Mononuclear cell (primary cell): ENCODE results near the gene EFCAB11. TPM values are rescaled to one million over a fixed set of nuclear protein-coding genes. Genes with fewer than 3 reads are reported as not detected.

Experiments
- H3K27me3 ChIP-seq: 2 replicates; pipeline ENCODE4 v1.6.0; 2011; ENCODE audit warnings: low read length, control low read depth; ENCODE audit not compliant: insufficient read depth
- H3K4me1 ChIP-seq: 2 replicates; pipeline ENCODE4 v1.5.1; 2011; ENCODE audit warnings: mild to moderate bottlenecking, low read length, control low read depth; ENCODE audit not compliant: insufficient read depth
- H3K4me3 ChIP-seq: 2 replicates; pipeline ENCODE4 v1.5.1; 2011; ENCODE audit warnings: mild to moderate bottlenecking, low read length, moderate library complexity
- H3K9me3 ChIP-seq: 2 replicates; pipeline ENCODE4 v1.5.1; 2011; ENCODE audit warnings: low read depth, mild to moderate bottlenecking, control low read depth, low read length
- total RNA-seq: library from RNA; depleted of rRNA; stranded (reverse); fragments of >200 nt; gene quantifications from one replicate; pipeline ENCODE4 v1.2.3, GENCODE V29; 2012

The EFCAB11 gene
- total RNA-seq, 1 donor = 0.63 TPM

DNA sequence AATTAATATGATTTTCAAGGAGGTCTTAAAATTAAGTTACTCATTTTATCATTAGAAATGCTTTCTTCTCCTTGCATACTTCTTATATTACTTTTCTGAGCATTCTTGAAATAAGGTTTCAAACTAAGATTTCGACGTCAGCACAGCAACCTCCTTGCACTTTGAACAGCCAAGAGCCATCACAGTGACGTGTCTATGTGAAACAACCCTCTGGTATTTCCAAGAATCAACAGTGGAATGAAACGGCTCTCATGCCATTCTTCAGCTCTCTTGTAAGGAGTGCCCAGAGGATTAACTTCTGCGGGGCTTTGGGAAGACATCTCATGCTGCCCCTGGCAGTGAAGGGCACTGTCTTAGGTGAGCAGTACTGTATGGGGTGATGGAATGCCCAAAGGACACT, 109.2 kb downstream of the EFCAB11 start:
- no peaks in the 10 kb centered on the region for H3K4me1 ChIP-seq
- H3K27me3 ChIP-seq = no peaks in the 10 kb centered on the region
- no peak overlapping the region for H3K4me3 ChIP-seq
- H3K9me3 ChIP-seq = no peaks in the 10 kb centered on the region

DNA sequence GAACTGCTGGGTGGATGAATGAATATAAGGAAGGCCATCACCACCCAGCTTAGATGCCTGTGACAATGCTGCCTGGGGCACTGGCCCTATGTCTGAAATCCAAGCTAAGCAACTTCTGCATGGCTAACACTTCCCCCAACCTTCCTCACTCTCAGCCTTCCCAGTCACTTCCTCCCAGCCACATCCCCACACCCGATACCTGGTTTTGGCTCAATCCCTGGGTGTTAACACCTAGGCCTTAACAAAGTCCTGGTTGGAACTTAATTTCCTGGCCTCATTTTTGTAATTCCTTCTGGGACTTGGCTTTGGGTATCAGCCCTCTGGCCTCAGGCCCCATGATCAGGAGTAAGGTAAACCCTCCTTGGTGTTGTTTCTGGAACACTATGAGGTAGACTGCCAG, 110.0 kb downstream of the EFCAB11 start:
- Histone ChIP-seq H3K4me3 (no peak overlapping the region), H3K9me3 (no peaks in the 10 kb centered on the region), H3K4me1 (no peaks in the 10 kb centered on the region), H3K27me3 (no peaks in the 10 kb centered on the region)

DNA sequence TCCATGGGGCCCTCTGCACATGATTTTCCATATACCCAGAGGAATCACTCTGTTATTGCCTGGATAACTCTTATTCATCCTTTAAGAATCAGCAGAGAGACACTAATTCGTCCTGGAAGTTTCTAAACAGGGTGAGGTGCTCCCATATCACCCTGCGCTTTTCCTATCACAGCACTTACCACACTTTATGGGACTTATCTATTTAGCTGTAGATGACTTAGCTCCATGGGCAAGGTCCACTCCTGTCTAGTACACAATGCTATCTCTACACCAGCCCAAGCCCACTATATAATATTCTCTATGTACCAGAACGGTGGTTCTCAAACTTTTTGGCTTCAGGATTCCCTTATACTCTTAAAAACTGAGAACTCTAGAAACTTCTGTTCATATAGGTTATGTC, 111.7 kb downstream of the EFCAB11 start:
- Histone ChIP-seq H3K4me3 (no peak overlapping the region), H3K4me1 (no peaks in the 10 kb centered on the region), H3K27me3 (no peaks in the 10 kb centered on the region), H3K9me3 (no peaks in the 10 kb centered on the region)

DNA sequence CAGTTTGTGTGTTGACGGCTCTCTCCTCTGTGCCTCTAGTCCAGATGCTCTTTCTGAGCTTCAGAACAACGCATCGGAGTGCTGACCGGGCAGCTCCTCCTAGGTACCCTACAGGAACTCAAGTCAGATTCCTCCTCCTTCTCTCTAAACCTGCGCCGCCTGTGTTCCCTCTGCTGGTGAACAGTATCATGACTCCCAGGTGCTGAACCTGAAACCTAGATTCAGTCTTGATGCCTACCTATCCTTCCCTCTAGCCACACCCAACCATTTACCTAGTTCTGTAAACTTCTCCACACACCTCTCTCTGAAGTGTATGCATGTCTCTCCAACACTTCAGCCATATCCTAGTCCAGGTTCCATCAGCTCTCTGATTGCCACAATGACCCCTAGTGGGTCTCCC, 112.7 kb downstream of the EFCAB11 start:
- H3K9me3 ChIP-seq = no peaks in the 10 kb centered on the region
- no peaks in the 10 kb centered on the region for H3K4me1 ChIP-seq
- no peak overlapping the region for H3K4me3 ChIP-seq
- no peaks in the 10 kb centered on the region for H3K27me3 ChIP-seq

DNA sequence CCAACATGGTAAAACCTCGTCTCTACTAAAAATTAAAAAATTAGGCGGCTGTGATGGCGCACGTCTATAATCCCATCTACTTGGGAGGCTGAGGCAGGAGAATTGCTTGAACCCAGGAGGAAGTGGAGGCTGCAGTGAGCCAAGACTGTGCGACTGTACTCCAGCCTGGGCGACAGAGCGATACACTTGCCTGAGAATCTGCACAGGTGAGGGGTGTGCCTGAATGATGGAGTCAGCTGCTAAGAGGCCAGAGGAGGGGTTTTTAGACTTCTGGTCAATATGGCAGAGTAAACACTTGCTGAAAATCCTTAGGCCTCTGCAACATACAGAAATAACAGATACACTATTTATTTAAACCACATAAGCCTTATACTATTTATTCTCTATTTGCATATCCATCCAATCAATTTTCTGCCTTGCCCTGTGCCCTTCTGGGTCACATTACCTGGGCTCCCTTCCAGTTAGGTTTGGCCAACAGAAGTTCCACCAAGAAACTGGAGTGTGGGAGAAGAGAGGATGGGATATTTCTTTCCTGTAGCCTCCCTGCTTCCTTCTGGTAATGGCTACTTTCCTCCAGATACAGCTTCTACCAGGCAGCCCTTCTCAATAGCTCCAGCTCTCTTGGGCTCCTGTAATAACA, 117.6 kb downstream of the EFCAB11 start:
- H3K27me3 ChIP-seq = no peaks in the 10 kb centered on the region
- H3K9me3 ChIP-seq = no peaks in the 10 kb centered on the region
- H3K4me1 ChIP-seq = no peaks in the 10 kb centered on the region
- H3K4me3 ChIP-seq = no peak overlapping the region

DNA sequence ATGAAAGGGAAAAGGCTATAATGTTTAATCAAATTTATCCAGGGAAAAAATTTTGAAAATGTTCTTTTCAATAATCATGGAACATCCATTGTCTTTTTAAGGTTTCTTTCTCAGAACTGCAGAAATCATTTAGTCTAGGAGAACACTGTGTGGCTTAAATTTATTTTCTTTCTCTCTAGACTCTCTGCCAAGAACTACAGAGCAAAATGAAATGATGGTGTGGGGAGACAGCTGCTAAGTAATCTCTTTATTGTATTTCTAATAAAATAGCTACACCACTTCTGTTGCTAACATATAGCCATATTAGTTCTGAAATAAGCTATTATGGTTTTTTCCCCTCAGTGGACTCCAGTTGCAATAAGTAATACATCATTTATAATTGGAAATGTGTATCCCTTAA, 120.9 kb downstream of the EFCAB11 start:
- H3K4me3 ChIP-seq = no peak overlapping the region

DNA sequence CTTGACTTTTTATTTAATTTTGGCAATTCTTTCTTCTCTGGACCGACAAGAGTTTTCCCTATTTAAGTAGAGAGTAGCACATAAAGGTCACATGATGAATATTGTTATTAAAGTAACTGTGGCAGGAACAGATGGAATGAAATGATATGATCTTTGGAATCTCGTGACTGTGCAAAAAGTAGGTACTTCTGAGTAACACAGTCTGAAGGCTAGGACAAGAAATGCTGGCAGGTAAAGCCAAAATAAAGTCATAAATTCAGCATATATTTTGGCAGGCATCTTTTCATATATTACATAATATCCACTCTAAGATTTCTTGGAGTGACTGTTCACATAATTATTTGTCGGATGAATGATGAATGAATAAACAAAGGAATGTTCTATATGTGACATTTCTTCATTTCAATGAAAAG, 121.4 kb downstream of the EFCAB11 start:
- no peaks in the 10 kb centered on the region for H3K4me1 ChIP-seq

More for the DNA sequence above, 120.9 kb downstream of the EFCAB11 start:
- no peaks in the 10 kb centered on the region for H3K4me1 ChIP-seq
- H3K27me3 ChIP-seq = no peaks in the 10 kb centered on the region
- no peaks in the 10 kb centered on the region for H3K9me3 ChIP-seq

DNA sequence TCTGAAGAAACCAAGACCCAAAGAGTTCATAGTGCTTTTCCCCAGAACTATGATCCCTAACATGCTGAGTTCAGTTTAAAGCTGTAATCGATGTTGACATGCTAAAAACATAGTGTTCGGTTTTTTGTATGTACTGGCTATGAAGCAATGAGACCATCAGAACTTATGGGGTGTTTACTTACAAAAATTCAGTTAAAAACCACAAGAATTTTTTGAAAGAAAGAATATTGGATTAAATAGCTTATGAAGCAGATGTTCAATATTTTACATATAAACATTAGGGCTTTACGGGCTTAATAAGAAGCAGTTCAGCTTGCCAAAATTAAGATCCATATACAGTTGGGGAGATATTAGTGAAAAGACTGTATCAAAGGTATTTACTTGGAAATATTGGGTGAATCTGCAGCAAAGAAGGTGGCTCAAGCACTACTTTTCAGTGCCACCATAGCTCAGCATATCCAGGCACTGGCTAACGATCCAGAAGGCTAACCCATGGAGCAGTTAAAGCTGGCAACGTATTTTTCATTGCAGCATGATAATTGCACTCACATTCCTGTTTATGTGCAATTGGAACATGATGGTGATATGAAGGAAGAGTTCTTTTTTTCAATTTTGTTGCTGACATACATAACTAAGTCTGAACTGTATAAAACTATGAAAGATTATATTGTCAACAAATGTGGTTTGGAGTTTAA, 125.9 kb downstream of the EFCAB11 start:
- Histone ChIP-seq H3K9me3 (peaks cover 7% of the 10 kb centered on the region), H3K4me3 (no peak overlapping the region), H3K27me3 (no peaks in the 10 kb centered on the region), H3K4me1 (peaks cover 5% of the 10 kb centered on the region)

More for the DNA sequence above, 121.4 kb downstream of the EFCAB11 start:
- no peak overlapping the region for H3K4me3 ChIP-seq
- no peaks in the 10 kb centered on the region for H3K9me3 ChIP-seq
- no peaks in the 10 kb centered on the region for H3K27me3 ChIP-seq

DNA sequence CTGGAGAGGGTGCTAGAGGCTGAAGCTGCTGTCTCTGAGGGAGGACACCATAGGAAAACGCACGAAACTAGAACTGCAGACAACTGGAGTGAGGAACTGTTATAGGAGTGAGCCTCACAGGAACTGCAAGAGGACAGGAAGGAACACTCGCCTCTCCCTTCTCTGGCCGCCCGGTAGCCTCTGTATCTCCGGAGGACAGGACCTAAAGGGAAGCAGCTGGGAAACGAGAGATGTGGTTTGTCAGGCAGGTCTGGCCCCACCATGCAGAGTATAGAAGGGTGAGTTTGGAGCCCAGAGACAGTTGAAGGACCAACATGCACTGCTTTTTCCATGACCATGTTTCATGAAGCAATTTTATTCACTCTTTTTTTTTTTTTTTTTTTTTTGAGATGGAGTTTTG, 127.3 kb downstream of the EFCAB11 start:
- H3K4me3 ChIP-seq = no peak overlapping the region
- peaks cover 5% of the 10 kb centered on the region for H3K4me1 ChIP-seq
- no peaks in the 10 kb centered on the region for H3K27me3 ChIP-seq
- H3K9me3 ChIP-seq = peaks cover 16% of the 10 kb centered on the region

DNA sequence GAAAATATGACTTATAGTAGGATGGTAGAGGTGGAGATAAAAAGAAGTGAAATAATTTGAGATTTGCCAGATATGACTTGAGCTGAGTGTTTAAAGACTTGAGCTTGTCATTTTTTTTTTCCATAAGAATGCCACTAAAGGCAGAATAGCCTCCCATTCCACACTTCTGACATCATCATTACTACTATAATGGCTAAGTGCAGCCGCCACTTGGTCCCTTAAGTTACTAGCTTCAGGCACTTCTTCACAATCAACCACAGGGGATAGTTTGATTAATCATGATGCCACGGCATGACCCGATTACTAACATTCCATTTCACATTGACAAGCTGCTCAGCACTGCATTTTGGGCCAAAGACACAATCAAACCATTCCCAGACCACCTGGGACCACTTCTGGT, 127.9 kb downstream of the EFCAB11 start:
- H3K4me3 ChIP-seq = no peak overlapping the region
- H3K9me3 ChIP-seq = peaks cover 16% of the 10 kb centered on the region
- H3K27me3 ChIP-seq = no peaks in the 10 kb centered on the region

DNA sequence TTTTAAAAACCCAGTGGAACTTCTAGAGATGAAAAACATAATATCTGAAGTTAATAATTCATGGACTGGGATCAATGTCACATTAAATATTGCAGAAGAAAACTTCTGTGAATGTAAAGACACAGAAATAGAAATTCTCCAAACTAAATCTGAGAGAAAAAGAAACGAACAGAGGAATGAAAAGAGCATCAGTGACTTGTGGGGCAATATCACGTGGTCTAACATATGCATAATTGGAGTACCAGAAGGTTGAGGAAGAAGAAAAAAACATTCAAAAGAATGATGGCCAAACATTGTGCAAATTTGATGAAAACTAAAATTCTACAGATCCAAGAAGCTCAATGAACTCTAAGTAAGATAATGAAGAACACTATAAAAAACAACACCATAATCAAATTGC, 130.8 kb downstream of the EFCAB11 start:
- no peak overlapping the region for H3K4me3 ChIP-seq
- peaks cover 16% of the 10 kb centered on the region for H3K9me3 ChIP-seq
- H3K4me1 ChIP-seq = peaks cover 5% of the 10 kb centered on the region
- H3K27me3 ChIP-seq = no peaks in the 10 kb centered on the region

More for the DNA sequence above, 127.9 kb downstream of the EFCAB11 start:
- peaks cover 5% of the 10 kb centered on the region for H3K4me1 ChIP-seq

DNA sequence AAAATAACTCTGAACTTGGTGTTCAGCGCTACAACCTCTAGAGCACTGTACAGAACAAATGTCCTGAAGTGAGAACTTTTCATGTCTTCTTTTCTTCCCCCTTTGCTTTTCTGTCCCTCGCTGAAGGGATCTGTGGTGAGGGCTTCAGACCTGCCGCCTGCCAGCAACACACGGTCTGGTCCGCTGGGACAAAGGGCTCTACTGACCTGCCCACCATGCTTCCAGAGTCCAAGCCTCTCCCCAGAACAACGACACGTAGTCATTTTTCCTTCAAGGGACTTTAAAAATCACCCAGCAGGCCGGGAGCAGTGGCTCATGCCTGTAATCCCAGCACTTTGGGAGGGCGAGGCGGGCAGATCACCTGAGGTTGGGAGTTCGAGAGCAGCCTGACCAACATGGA, 140.4 kb downstream of the EFCAB11 start:
- no peak overlapping the region for H3K4me3 ChIP-seq

DNA sequence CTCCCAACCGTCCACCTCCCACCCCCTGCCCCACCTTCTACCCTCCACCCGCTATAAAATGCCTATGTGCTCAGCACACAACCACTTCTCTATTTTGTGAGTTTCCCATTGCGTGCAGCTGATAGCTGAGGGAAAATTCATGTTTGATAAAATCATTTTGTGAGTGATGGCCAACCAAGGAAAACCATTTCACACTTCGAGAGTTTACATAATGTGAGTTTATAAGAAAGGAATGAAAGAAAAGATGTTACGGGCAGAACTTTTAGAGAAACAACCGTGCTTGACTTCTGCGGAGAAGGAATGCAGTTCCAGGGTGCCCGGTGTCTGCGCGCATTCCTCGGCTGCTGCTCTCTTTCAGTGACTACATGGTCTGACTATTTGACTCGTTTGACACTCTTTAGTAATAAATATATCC, 140.9 kb downstream of the EFCAB11 start:
- H3K4me1 ChIP-seq = no peaks in the 10 kb centered on the region
- H3K4me3 ChIP-seq = no peak overlapping the region
- no peaks in the 10 kb centered on the region for H3K27me3 ChIP-seq
- H3K9me3 ChIP-seq = no peaks in the 10 kb centered on the region

More for the DNA sequence above, 140.4 kb downstream of the EFCAB11 start:
- H3K9me3 ChIP-seq = no peaks in the 10 kb centered on the region
- H3K4me1 ChIP-seq = no peaks in the 10 kb centered on the region
- H3K27me3 ChIP-seq = no peaks in the 10 kb centered on the region

DNA sequence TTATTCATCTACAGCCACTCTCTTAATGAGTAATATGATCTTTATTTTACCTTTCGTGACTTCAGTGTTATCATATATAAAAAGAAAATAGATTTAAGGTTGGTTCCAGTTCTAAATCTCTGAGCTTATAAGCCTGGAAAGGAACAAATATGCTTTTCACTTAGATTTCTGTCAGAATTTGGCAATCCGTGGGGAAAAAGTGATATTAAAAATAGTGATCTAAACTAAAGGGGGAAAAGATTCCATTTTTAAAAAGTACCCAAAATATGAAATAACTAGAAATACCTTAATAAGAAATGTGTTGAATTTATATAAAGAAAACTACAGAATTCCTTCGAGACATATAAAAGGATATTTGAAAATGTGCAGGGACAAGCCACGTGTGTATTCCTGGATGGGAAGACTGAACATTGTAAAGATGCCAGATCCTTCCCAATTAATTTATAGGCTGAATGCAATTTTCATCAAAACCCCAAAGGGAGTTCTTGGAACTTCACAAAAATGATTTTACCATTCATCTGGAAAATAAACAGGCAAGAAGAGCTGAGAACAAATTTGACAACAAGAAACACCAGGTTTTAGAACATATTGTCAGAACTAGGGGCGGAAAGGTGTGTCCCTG, 142.5 kb downstream of the EFCAB11 start:
- no peaks in the 10 kb centered on the region for H3K4me1 ChIP-seq
- no peaks in the 10 kb centered on the region for H3K27me3 ChIP-seq
- no peaks in the 10 kb centered on the region for H3K9me3 ChIP-seq
- no peak overlapping the region for H3K4me3 ChIP-seq

DNA sequence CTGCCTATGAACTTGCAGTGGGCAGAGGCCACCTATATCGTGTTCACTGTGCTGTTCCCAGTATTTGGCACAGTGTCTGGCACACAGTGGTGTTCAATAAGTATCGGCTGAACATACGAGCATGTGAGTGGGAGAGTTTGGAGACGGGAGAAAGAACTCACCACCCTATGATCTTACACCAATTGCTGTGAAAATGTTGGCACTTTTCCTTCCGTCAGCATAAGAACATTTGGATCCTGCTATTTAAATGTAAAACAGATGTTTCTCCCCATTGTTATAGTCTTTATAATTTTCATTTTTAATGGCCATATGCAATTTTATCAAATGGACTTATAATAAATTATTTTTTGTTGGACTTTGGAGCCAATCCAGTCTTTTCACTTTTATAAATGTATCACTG, 144.4 kb downstream of the EFCAB11 start:
- H3K9me3 ChIP-seq = no peaks in the 10 kb centered on the region

More for the DNA sequence above, 144.4 kb downstream of the EFCAB11 start:
- H3K4me1 ChIP-seq = no peaks in the 10 kb centered on the region
- no peaks in the 10 kb centered on the region for H3K27me3 ChIP-seq
- no peak overlapping the region for H3K4me3 ChIP-seq
